Measurements from ENCODE around the gene LSS.

- TF ChIP-seq CTCF (IDR thresholded peaks at IDR 0.05) (no peak), EP300 (IDR thresholded peaks at IDR 0.05; ENCODE audit: low read depth) (no peak), POLR2A (IDR thresholded peaks at IDR 0.05) (no peak), POLR2AphosphoS5 (IDR thresholded peaks at IDR 0.05) (no peak)
These were observed 28.0 kb upstream of the LSS start for GRCh38 chr21:46256501-46256994.

All from transverse colon (tissue), 4 donors.